GM19467 (cell line): Measurements from ENCODE around the gene SOD3.

Source experiments
- ATAC-seq: cut with Tn5 transposase; IDR thresholded peaks from one replicate; pipeline ENCODE4 v1.9.1; 2021; ENCODE audit warnings: mild to moderate bottlenecking, moderate library complexity; ENCODE audit not compliant: unreplicated experiment

SOD3 gene

DNA sequence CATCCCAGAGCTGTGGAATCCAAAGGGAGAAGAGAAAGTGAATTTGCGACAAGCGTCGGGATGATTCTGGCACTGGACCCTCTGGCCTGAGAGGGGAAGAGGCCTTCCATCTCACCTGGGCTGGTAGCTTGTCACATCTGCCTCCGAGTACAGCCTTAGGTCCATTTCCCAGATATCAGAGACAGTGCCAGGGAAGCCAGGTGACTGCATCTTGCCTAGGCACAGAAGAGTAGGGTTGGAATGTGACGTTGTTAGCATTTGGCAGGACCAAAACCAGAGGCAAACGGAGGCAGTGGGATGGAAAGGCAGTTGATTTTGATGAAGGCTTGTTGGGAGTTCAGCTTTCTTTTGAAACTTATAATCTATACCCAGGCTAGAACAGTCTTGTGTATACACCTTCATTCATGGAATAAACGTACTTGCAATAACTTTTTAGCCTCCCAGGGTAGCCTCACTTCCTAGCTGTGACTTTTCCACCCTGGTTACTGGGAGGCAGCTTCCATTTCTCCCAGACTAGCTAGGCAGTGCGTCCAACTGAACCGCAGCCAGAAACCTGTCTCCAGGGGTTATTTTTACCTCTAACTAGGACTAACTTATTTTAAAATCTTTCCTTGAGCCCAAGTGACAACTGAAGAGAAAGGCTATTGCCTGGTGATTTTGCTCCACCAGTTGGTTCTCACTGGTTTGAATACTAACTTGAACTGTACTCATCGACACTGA is 5.9 kb downstream of the SOD3 start:
- ATAC-seq = no peak

- ATAC-seq = no peak
These were observed 7.3 kb downstream of the SOD3 start for GRCh38 chr4:24802648-24803047.

- no peak for ATAC-seq
These were observed 9.7 kb downstream of the SOD3 start for GRCh38 chr4:24805067-24805466.

- no peak for ATAC-seq
These were observed 10.2 kb downstream of the SOD3 start for GRCh38 chr4:24805566-24805965.

- no peak for ATAC-seq
These were observed 11.0 kb downstream of the SOD3 start for GRCh38 chr4:24806206-24806990.

GRCh38 chr4:24807611-24808010 is 12.2 kb downstream of the SOD3 start:
- no peak for ATAC-seq

GRCh38 chr4:24808261-24808660 is 12.9 kb downstream of the SOD3 start:
- ATAC-seq = no peak

GRCh38 chr4:24808955-24809354 is 13.6 kb downstream of the SOD3 start:
- ATAC-seq = no peak

GRCh38 chr4:24809376-24809775 is 14.0 kb downstream of the SOD3 start:
- no peak for ATAC-seq

- no peak for ATAC-seq
These were observed 14.5 kb downstream of the SOD3 start for GRCh38 chr4:24809815-24810405.

DNA sequence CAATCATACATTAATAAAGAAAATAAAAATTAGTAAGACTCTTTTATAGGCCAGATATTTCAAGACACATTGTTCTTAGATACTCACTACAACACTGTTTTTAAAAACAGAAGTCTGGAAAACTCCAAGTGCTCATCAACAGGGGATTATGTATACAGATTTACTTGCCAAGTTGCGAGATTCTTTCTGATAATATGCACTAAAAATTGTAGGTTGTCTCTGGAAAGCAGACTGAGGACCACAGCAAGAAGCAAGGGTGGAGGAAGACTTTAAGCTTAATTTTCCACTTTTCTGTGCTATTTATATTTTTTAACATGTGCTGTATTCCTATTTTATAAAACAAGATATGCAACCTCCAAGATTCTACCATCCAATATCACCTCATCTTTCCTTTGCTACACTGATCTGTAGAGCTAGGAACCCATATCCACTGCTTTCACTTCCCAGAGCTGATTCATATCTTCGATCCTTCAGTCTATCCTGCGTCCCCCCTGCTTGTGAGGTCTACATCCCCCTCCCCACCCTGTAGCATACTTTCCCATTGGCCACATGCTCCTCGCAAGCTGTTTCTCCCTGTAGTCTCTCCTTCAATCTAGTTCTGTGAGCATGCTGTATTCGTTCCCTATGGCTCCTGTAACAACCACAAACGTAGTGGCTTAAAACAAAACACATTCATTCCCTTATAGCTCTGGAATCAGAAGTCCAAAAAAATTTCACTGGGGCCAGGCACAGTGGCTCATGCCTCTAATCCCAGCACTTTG is 15.7 kb downstream of the SOD3 start:
- no peak for ATAC-seq

GRCh38 chr4:24813732-24814131 is 18.4 kb downstream of the SOD3 start:
- no peak for ATAC-seq

GRCh38 chr4:24816797-24817196 is 21.4 kb downstream of the SOD3 start:
- no peak for ATAC-seq

DNA sequence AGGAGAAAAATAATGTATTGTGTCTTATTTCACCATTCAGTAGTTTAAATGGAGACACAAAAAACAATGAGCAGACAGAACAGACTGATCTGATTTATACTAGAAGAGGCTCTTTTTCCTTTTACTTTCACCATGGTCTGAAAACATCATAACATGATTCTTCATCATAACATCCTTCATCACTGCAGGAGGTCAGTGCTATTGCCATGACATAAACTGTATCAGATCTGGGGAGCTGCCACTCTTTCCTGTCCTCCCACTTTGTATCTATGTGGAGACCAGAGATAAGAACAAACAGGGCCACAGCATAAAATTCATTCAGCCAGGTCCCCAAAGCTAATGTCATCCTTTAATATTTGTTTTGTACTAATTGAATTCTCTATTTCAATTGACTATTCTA is 25.2 kb downstream of the SOD3 start:
- no peak for ATAC-seq

- ATAC-seq = no peak
These were observed 29.3 kb downstream of the SOD3 start for GRCh38 chr4:24824720-24825119.

GRCh38 chr4:24831637-24832036 is 36.3 kb downstream of the SOD3 start:
- ATAC-seq = no peak

DNA sequence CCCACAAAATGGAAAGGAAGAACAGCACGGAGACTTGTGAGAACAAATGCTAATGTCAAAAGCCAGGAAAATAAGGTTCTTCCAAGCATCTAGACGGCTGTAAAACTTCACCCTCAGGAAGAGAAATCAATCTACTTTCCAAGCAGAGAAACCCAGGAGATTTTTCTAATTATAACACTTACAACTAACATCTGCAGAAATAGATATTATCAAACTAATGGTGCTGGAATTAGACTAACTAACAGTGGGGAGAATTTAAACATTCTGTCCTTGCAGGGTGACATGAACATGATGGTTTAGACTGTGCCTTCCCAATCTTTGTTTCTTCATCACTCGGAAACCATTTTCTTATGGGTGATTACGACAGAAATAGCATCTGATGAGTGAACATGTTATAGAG is 40.3 kb downstream of the SOD3 start:
- ATAC-seq = no peak

GRCh38 chr4:24836661-24837242 is 41.4 kb downstream of the SOD3 start:
- ATAC-seq = no peak

DNA sequence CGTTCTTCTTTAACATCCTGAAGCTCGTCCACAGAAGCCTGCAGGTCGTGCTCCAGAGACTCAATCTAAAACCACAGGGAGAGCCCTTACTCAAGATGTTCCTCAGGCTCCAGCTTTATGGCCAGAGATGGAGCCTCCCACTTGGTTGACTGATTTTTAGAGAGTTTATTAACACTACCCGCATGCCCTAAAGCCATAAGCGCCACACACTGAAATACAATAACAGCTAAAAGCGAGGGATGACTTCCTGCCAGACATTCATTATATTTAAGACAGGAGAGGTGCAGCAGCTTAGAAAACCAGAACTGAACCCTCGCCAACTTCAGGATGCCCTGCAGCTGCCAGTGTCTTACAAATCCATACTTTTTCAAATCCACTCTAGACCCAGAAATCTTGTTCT is 42.0 kb downstream of the SOD3 start:
- no peak for ATAC-seq

- no peak for ATAC-seq
These were observed 42.4 kb downstream of the SOD3 start for GRCh38 chr4:24837781-24838180.

- ATAC-seq = no peak
These were observed 45.0 kb downstream of the SOD3 start for GRCh38 chr4:24840362-24840761.
